Endothelial cell of umbilical vein (primary cell): ENCODE measurements around the gene CMTM3. TPM values are rescaled to one million over a fixed set of nuclear protein-coding genes. Genes with fewer than 3 reads are reported as not detected.

Experiments
- BruUV-seq: library from RNA; stranded (reverse); fragments of 400-500 nt; replicated peaks from 2 replicates; lab custom pipeline; 2021; lab: Mats Ljungman, UMichigan
- CTCF ChIA-PET: fragments of 300-600, 350-600 bp; sonication (Branson Sonifier 250); formaldehyde crosslinking; loops from one replicate; lab custom pipeline; 2021; ENCODE audit warnings: antibody characterized with exemption, inconsistent platforms; lab: Charles Lee
- POLR2A ChIA-PET: fragments of 300-600, 350-600 bp; sonication (Branson Sonifier 250); formaldehyde crosslinking; loops from one replicate; lab custom pipeline; 2021; ENCODE audit warnings: antibody characterized with exemption, inconsistent platforms; lab: Charles Lee
- DNase-seq: peaks from one replicate; pipeline ENCODE4 v3.0.0-alpha.2; 2011; ENCODE audit warnings: low read depth, low spot score
- FAIRE-seq: peaks from 2 replicates; lab custom pipeline; 2011; peaks lifted over from hg19 to GRCh38; lab: Jason Lieb, UNC
- H2AFZ ChIP-seq: 2 replicates; pipeline ENCODE4 v1.6.0; 2012; ENCODE audit warnings: low read depth, low read length, control low read depth, inconsistent platforms
- H3K27ac ChIP-seq: 2 replicates; pipeline ENCODE4 v1.5.1; 2011; ENCODE audit warnings: low read depth, mild to moderate bottlenecking, control low read depth, low read length, moderate library complexity; ENCODE audit not compliant: insufficient read depth
- H3K27me3 ChIP-seq, 2 experiments: 2 replicates each; pipeline versions ENCODE4 v1.6.0 to v1.6.1; 2011; ENCODE audit warnings: low read length in 2 of 2, mixed read lengths in 1 of 2; ENCODE audit not compliant: control insufficient read depth in 2 of 2, insufficient read depth in 2 of 2
- H3K36me3 ChIP-seq, 2 experiments: 2 replicates in 1 of 2; 3 replicates in 1 of 2; pipeline ENCODE4 v1.5.1; 2011; ENCODE audit warnings: low read length in 2 of 2, mild to moderate bottlenecking in 1 of 2, moderate library complexity in 1 of 2; ENCODE audit not compliant: control insufficient read depth in 2 of 2, insufficient read depth in 2 of 2; ENCODE audit errors: extremely low read depth in 1 of 2
- H3K4me1 ChIP-seq: 3 replicates; pipeline ENCODE4 v1.5.1; 2011; ENCODE audit warnings: mild to moderate bottlenecking, low read length; ENCODE audit not compliant: control insufficient read depth, insufficient read depth; ENCODE audit errors: extremely low read depth
- H3K4me2 ChIP-seq: 2 replicates; pipeline ENCODE4 v1.6.1; 2011; ENCODE audit warnings: low read length, control low read depth, mixed read lengths; ENCODE audit not compliant: insufficient read depth
- H3K4me3 ChIP-seq, 3 experiments: fragments of 200-600 bp in 1 of 3; sonication (generic), shearing (Covaris generic) in 1 of 3; replicated peaks in 1 of 3; 2 replicates each; pipeline ENCODE4 v1.5.1; 2011 to 2016; ENCODE audit warnings: control low read depth in 3 of 3, low read length in 3 of 3, mild to moderate bottlenecking in 2 of 3, inconsistent platforms in 1 of 3, low read depth in 1 of 3, moderate library complexity in 1 of 3; ENCODE audit not compliant: insufficient read depth in 1 of 3
- H3K79me2 ChIP-seq: 2 replicates; pipeline ENCODE4 v1.6.0; 2012; ENCODE audit warnings: low read length, inconsistent platforms; ENCODE audit not compliant: control insufficient read depth, insufficient read depth
- H3K9ac ChIP-seq: replicated peaks from 2 replicates; pipeline ENCODE3; 2011; ENCODE audit warnings: low read length, control low read depth; ENCODE audit not compliant: insufficient read depth; ENCODE audit errors: extremely low read depth
- H3K9me1 ChIP-seq: replicated peaks from 3 replicates; pipeline ENCODE4 v1.6.0; 2011; ENCODE audit warnings: mild to moderate bottlenecking, low read length; ENCODE audit not compliant: control insufficient read depth, insufficient read depth; ENCODE audit errors: extremely low read depth
- H3K9me3 ChIP-seq: replicated peaks from 2 replicates; pipeline ENCODE4 v1.5.1; 2012; ENCODE audit warnings: low read length, inconsistent platforms; ENCODE audit not compliant: control insufficient read depth, insufficient read depth
- H4K20me1 ChIP-seq: replicated peaks from 2 replicates; pipeline ENCODE3; 2011; ENCODE audit warnings: mild to moderate bottlenecking, low read length; ENCODE audit not compliant: control insufficient read depth, insufficient read depth; ENCODE audit errors: extremely low read depth
- CTCF ChIP-seq, 2 donors: IDR thresholded peaks; 1 replicate in 1 of 2; 2 replicates in 1 of 2; pipeline ENCODE4 v1.5.1; 2011; ENCODE audit warnings: low read length in 2 of 2, mild to moderate bottlenecking in 2 of 2, moderate library complexity in 2 of 2, control low read depth in 1 of 2, inconsistent platforms in 1 of 2, low read depth in 1 of 2; ENCODE audit not compliant: insufficient read depth in 1 of 2; ENCODE audit errors: extremely low read depth in 1 of 2
- EZH2 ChIP-seq: IDR thresholded peaks from 2 replicates; pipeline ENCODE4 v1.6.1; 2012; ENCODE audit warnings: borderline replicate concordance, low read depth, mild to moderate bottlenecking, moderate library complexity, low read length, inconsistent platforms; ENCODE audit not compliant: severe bottlenecking
- FOS ChIP-seq: IDR thresholded peaks from 2 replicates; pipeline ENCODE4 v1.6.1; 2011; ENCODE audit warnings: mild to moderate bottlenecking, low read length, moderate library complexity, borderline replicate concordance; ENCODE audit not compliant: insufficient read depth
- GATA2 ChIP-seq: IDR thresholded peaks from 2 replicates; pipeline ENCODE4 v1.7.0; 2011; ENCODE audit warnings: low read depth, mild to moderate bottlenecking, moderate library complexity, mixed read lengths, low read length; ENCODE audit not compliant: insufficient read length, insufficient read depth
- JUN ChIP-seq: IDR thresholded peaks from 2 replicates; pipeline ENCODE4 v1.6.1; 2011; ENCODE audit warnings: borderline replicate concordance, low read depth; ENCODE audit not compliant: insufficient read length, insufficient read depth
- MYC ChIP-seq: IDR thresholded peaks from one replicate; pipeline ENCODE4 v1.6.1; 2011; ENCODE audit warnings: mild to moderate bottlenecking, low read depth, low read length
- POLR2A ChIP-seq: IDR thresholded peaks from 2 replicates; pipeline ENCODE4 v1.6.1; 2012; ENCODE audit warnings: low read depth, mild to moderate bottlenecking, control low read depth, low read length
- POLR2AphosphoS5 ChIP-seq: IDR thresholded peaks from 2 replicates; pipeline ENCODE4 v1.6.1; 2012; ENCODE audit warnings: low read depth, mild to moderate bottlenecking, control low read depth, low read length, moderate library complexity; ENCODE audit not compliant: insufficient read depth
- dilution Hi-C: fragments of 300-500 bp; cut with MboI; formaldehyde crosslinking; loops from one replicate; pipeline ENCODE4 v1.15.0; 2019; ENCODE audit warnings: low sequenced_read_pairs; ENCODE audit not compliant: extremely low pct_ligation_motif_present
- intact Hi-C: fragments of 100-400 bp; cut with micrococcal nuclease; formaldehyde crosslinking; loops from one replicate; pipeline ENCODE4 v1.10.0; 2022
- polyA plus RNA-seq, 4 experiments: library from polyadenylated mRNA; depleted of rRNA in 3 of 4; stranded (reverse) in 3 of 4; unstranded in 1 of 4; fragments of >200 nt; gene quantifications; 2 replicates each; pipeline versions ENCODE4 v1.2.1 to v1.2.3, GENCODE V29; 2011 to 2012; ENCODE audit warnings: missing spikeins in 1 of 4
- total RNA-seq: library from RNA; stranded (reverse); gene quantifications from 2 replicates; pipeline ENCODE4 v1.2.3, GENCODE V29; 2021
- TF ChIP-seq, protein P1 (sequence below): IDR thresholded peaks from 2 replicates; pipeline ENCODE4 v1.6.1; 2011; ENCODE audit not compliant: insufficient read depth, insufficient read length

The CMTM3 gene
- total and polyA plus RNA-seq, 2 donors (not counting 3 experiments of a cell fraction or from before 2014, with no cell fraction given): 83.6 to 86.2 TPM

DNA sequence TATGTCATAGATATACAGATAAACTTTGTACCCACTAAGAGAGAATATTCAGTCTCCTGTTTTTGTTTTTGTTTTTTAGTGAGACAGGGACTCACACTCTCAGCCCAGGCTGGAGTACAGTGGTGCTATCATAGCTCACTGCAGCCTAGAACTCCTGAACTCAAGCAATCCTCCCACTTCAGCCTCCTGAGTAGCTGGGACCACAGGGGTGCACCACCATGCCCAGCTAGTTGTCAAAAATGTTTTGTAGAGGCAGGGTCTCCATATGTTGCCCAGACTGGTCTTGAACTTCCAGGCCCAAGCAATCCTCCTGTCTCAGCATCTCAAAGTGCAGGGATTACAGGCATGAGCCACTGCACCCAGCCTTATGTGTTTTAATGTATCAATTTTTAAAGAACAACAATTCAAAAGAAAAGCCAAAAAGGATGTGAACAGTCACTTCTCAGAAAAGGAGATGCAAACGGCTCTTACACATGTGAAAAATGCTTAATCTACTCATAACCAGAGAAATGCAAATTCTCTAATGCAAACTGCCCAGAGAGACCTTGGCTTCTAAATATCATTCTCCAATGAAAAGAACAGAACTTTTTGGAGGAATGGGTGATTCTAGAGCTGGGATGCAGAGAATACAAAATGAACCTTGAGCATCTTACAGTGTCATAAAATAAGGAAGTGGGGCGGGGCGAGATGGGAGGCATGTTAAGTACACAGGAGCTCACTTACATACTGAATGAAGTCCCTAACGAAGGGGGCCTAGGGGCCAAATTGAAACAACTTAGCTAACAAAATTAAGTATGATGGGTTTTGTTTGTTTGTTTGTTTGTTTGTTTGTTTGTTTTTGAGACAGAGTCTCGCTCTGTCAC, 7.3 kb upstream of the CMTM3 start:
- no peak for DNase-seq
- H3K4me3 ChIP-seq: no peak overlapping the region
- no peaks in the 10 kb centered on the region for H3K4me1 ChIP-seq
- dilution Hi-C loops: no loop called here
- H2AFZ ChIP-seq: no peak overlapping the region
- ChIA-PET POLR2A (interaction anchor here (0.6 kb wide), 1 partner anchor 274 kb away, joined by 3 read pairs; no protein-coding TSS in a partner anchor), CTCF (interaction anchor here (0.7 to 4.2 kb wide), 4 partner anchors 8 to 233 kb away, joined by 3 to 26 read pairs (median 4); partner anchors contain the start of gene NAE1)
- peaks cover 0 to 13% of the 10 kb centered on the region in 2 experiments for H3K27me3 ChIP-seq
- no peaks in the 10 kb centered on the region for H4K20me1 ChIP-seq
- no peaks in the 10 kb centered on the region for H3K79me2 ChIP-seq
- H3K4me2 ChIP-seq: no peak overlapping the region
- TF ChIP-seq POLR2AphosphoS5 (no peak), MYC (no peak), CTCF (IDR thresholded peaks at IDR 0.05; ENCODE audit: extremely low read depth in 1 of 2, insufficient read depth in 1 of 2, low read depth in 1 of 2, low read length in 2 of 2) (no peak), POLR2A (no peak), GATA2 (no peak), FOS (no peak), JUN (no peak), EZH2 (no peak)
- TF ChIP-seq, protein P1, sequence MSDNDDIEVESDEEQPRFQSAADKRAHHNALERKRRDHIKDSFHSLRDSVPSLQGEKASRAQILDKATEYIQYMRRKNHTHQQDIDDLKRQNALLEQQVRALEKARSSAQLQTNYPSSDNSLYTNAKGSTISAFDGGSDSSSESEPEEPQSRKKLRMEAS: no peak
- H3K9ac ChIP-seq: no peak overlapping the region
- no peaks in the 10 kb centered on the region for H3K9me1 ChIP-seq
- no peaks in the 10 kb centered on the region for H3K36me3 ChIP-seq
- no peaks in the 10 kb centered on the region for H3K9me3 ChIP-seq
- intact Hi-C loops: no loop called here
- BruUV-seq: no TSS peak
- FAIRE-seq: no peak
- H3K27ac ChIP-seq: no peak overlapping the region
